ENCODE results near the gene ARRDC1. TPM values are rescaled to one million over a fixed set of nuclear protein-coding genes. Genes with fewer than 3 reads are reported as not detected.
A peak's percentile ranks its signal among the peaks of the same experiment; 100 is the strongest.
"Not testable (repeated sequence)": the region's sequence is repeated elsewhere in the genome, so short reads cannot be mapped to it uniquely, and the experiment has no call there.

ARRDC1 gene
- total RNA-seq (10 to 100 TPM; 54.8 to 83.8 TPM), total RNA-seq (40.2 to 49.9 reads per million in 2 donors)

GRCh38 chr9:137605121-137606004, at the start of gene ARRDC1:
ARRDC1 (plus strand) TSS chr9:137605686; CDS start chr9:137605718, 32 bp downstream.
- Mint-ChIP-seq H3K4me3 (peak within 1 kb of the TSS; percentile 90), H3K36me3 (ENCODE audit: low read depth) (no peaks in the 10 kb centered on the region), H3K27me3 (no peaks in the 10 kb centered on the region), H3K4me1 (peaks cover 21% of the 10 kb centered on the region), H3K27ac (no peak within 1 kb of the TSS)
- peak; percentile 85 for ATAC-seq
- H3K9me3 ChIP-seq (ENCODE audit: control insufficient read depth, low read length, poor library complexity, severe bottlenecking), result no peaks in the 10 kb centered on the region
- peak; percentile 74 to 94 (median 93) for DNase-seq

- H3K4me1 Mint-ChIP-seq, result peaks cover 4% of the 10 kb centered on the region
- no peaks in the 10 kb centered on the region for H3K9me3 ChIP-seq (ENCODE audit: control insufficient read depth, low read length, poor library complexity, severe bottlenecking)
- ATAC-seq (no peak), DNase-seq (no peak)
- H3K36me3 Mint-ChIP-seq (ENCODE audit: low read depth), result peaks cover 6% of the 10 kb centered on the region
- H3K4me3 Mint-ChIP-seq, result no peak overlapping the region
- H3K27me3 Mint-ChIP-seq, result no peaks in the 10 kb centered on the region
- peak overlapping the region; percentile 11 for H3K27ac Mint-ChIP-seq
Measured at GRCh38 chr9:137556069-137556838, 49.2 kb upstream of the ARRDC1 start.

- Mint-ChIP-seq H3K27ac (no peak overlapping the region), H3K36me3 (ENCODE audit: low read depth) (peaks cover 6% of the 10 kb centered on the region), H3K4me1 (peaks cover 2% of the 10 kb centered on the region), H3K4me3 (no peak overlapping the region), H3K27me3 (no peaks in the 10 kb centered on the region)
- no peaks in the 10 kb centered on the region for H3K9me3 ChIP-seq (ENCODE audit: control insufficient read depth, low read length, poor library complexity, severe bottlenecking)
- DNase-seq (no peak), ATAC-seq (no peak)
Measured at GRCh38 chr9:137558127-137558526, 47.4 kb upstream of the ARRDC1 start.

GRCh38 chr9:137564134-137564533, 41.4 kb upstream of the ARRDC1 start:
- Mint-ChIP-seq H3K27ac (peak overlapping the region; percentile 60), H3K4me3 (no peak overlapping the region), H3K36me3 (ENCODE audit: low read depth) (peaks cover 12% of the 10 kb centered on the region), H3K4me1 (peaks cover 7% of the 10 kb centered on the region), H3K27me3 (no peaks in the 10 kb centered on the region)
- DNase-seq (no peak), ATAC-seq (no peak)
- H3K9me3 ChIP-seq (ENCODE audit: control insufficient read depth, low read length, poor library complexity, severe bottlenecking), result no peaks in the 10 kb centered on the region

GRCh38 chr9:137564817-137565411, 40.6 kb upstream of the ARRDC1 start:
- no peaks in the 10 kb centered on the region for H3K27me3 Mint-ChIP-seq
- no peaks in the 10 kb centered on the region for H3K9me3 ChIP-seq (ENCODE audit: control insufficient read depth, low read length, poor library complexity, severe bottlenecking)
- peaks cover 9% of the 10 kb centered on the region for H3K4me1 Mint-ChIP-seq
- DNase-seq (no peak), ATAC-seq (no peak)
- H3K4me3 Mint-ChIP-seq, result no peak overlapping the region
- peak overlapping the region; percentile 60 for H3K27ac Mint-ChIP-seq
- H3K36me3 Mint-ChIP-seq (ENCODE audit: low read depth), result peaks cover 8% of the 10 kb centered on the region

GRCh38 chr9:137568445-137568844, 37.0 kb upstream of the ARRDC1 start:
- Mint-ChIP-seq H3K36me3 (ENCODE audit: low read depth) (peaks cover 11% of the 10 kb centered on the region), H3K27ac (peak overlapping the region; percentile 11)
- not testable (repeated sequence) for H3K4me3 Mint-ChIP-seq; H3K27me3 Mint-ChIP-seq; ATAC-seq; DNase-seq; H3K4me1 Mint-ChIP-seq; H3K9me3 ChIP-seq (ENCODE audit: control insufficient read depth, low read length, poor library complexity, severe bottlenecking)

GRCh38 chr9:137569609-137570203, 35.8 kb upstream of the ARRDC1 start:
- Mint-ChIP-seq H3K4me3 (no peak overlapping the region), H3K36me3 (ENCODE audit: low read depth) (peaks cover 4% of the 10 kb centered on the region), H3K27ac (no peak overlapping the region), H3K27me3 (no peaks in the 10 kb centered on the region), H3K4me1 (peaks cover 6% of the 10 kb centered on the region)
- no peaks in the 10 kb centered on the region for H3K9me3 ChIP-seq (ENCODE audit: control insufficient read depth, low read length, poor library complexity, severe bottlenecking)
- DNase-seq, result no peak
- ATAC-seq, result no peak

GRCh38 chr9:137570566-137570965, 34.9 kb upstream of the ARRDC1 start:
- Mint-ChIP-seq H3K27ac (no peak overlapping the region), H3K4me3 (no peak overlapping the region), H3K36me3 (ENCODE audit: low read depth) (peaks cover 4% of the 10 kb centered on the region), H3K4me1 (peaks cover 13% of the 10 kb centered on the region), H3K27me3 (no peaks in the 10 kb centered on the region)
- no peak for DNase-seq
- ATAC-seq, result no peak
- no peaks in the 10 kb centered on the region for H3K9me3 ChIP-seq (ENCODE audit: control insufficient read depth, low read length, poor library complexity, severe bottlenecking)

GRCh38 chr9:137574192-137574591, 31.3 kb upstream of the ARRDC1 start:
- no peaks in the 10 kb centered on the region for H3K9me3 ChIP-seq (ENCODE audit: control insufficient read depth, low read length, poor library complexity, severe bottlenecking)
- no peaks in the 10 kb centered on the region for H3K27me3 Mint-ChIP-seq
- no peak overlapping the region for H3K4me3 Mint-ChIP-seq
- DNase-seq, result no peak
- no peak overlapping the region for H3K27ac Mint-ChIP-seq
- H3K4me1 Mint-ChIP-seq, result peaks cover 27% of the 10 kb centered on the region
- no peak for ATAC-seq
- H3K36me3 Mint-ChIP-seq (ENCODE audit: low read depth), result peaks cover 4% of the 10 kb centered on the region

GRCh38 chr9:137575364-137575715, 30.1 kb upstream of the ARRDC1 start:
- ATAC-seq, result peak; percentile 39
- no peak for DNase-seq
- Mint-ChIP-seq H3K4me3 (no peak overlapping the region), H3K27me3 (no peaks in the 10 kb centered on the region), H3K27ac (no peak overlapping the region), H3K36me3 (ENCODE audit: low read depth) (peaks cover 4% of the 10 kb centered on the region), H3K4me1 (peaks cover 25% of the 10 kb centered on the region)
- H3K9me3 ChIP-seq (ENCODE audit: control insufficient read depth, low read length, poor library complexity, severe bottlenecking), result no peaks in the 10 kb centered on the region

- H3K4me1 Mint-ChIP-seq, result peaks cover 25% of the 10 kb centered on the region
- H3K36me3 Mint-ChIP-seq (ENCODE audit: low read depth), result peaks cover 2% of the 10 kb centered on the region
- H3K4me3 Mint-ChIP-seq, result peak overlapping the region; percentile 45
- no peak for ATAC-seq
- no peak overlapping the region for H3K27ac Mint-ChIP-seq
- H3K9me3 ChIP-seq (ENCODE audit: control insufficient read depth, low read length, poor library complexity, severe bottlenecking), result no peaks in the 10 kb centered on the region
- H3K27me3 Mint-ChIP-seq, result no peaks in the 10 kb centered on the region
- DNase-seq, result no peak
Measured at GRCh38 chr9:137575716-137576411, 29.6 kb upstream of the ARRDC1 start.

GRCh38 chr9:137578518-137579258, 26.8 kb upstream of the ARRDC1 start, which contains the start of gene DPH7:
DPH7 (minus strand) TSS chr9:137578925; CDS start chr9:137578777, 148 bp downstream.
- H3K9me3 ChIP-seq (ENCODE audit: control insufficient read depth, low read length, poor library complexity, severe bottlenecking), result no peaks in the 10 kb centered on the region
- DNase-seq, result peak; percentile 91 to 99 (median 98)
- ATAC-seq, result peak; percentile 97
- no peaks in the 10 kb centered on the region for H3K27me3 Mint-ChIP-seq
- no peaks in the 10 kb centered on the region for H3K36me3 Mint-ChIP-seq (ENCODE audit: low read depth)
- H3K4me1 Mint-ChIP-seq, result peaks cover 23% of the 10 kb centered on the region
- H3K4me3 Mint-ChIP-seq, result peak within 1 kb of the TSS; percentile 84
- peak within 1 kb of the TSS; percentile 73 for H3K27ac Mint-ChIP-seq

Measured in T-helper 17 cell (primary cell).